ENCODE measurements around the gene CST6.

The CST6 gene

GRCh38 chr11:65988791-65989592 lies 22.8 kb upstream of the CST6 start:
- TF ChIP-seq CTCF (IDR thresholded peaks at IDR 0.05; ENCODE audit: low read depth, low read length): peak; percentile 91
- DNase-seq (ENCODE audit: extremely low read depth, low read depth): peak; percentile 88

- no peak for DNase-seq (ENCODE audit: extremely low read depth, low read depth)
- TF ChIP-seq CTCF (IDR thresholded peaks at IDR 0.05; ENCODE audit: low read depth, low read length): no peak
These were observed 19.8 kb upstream of the CST6 start for GRCh38 chr11:65992056-65992455.

- DNase-seq (ENCODE audit: extremely low read depth, low read depth): no peak
- no peak for TF ChIP-seq CTCF (IDR thresholded peaks at IDR 0.05; ENCODE audit: low read depth, low read length)
These were observed 14.5 kb upstream of the CST6 start for GRCh38 chr11:65997286-65997685.

GRCh38 chr11:66001942-66002647 lies 9.7 kb upstream of the CST6 start, which contains the start of the genes BANF1 and EIF1AD:
Gene BANF1 (plus strand): TSS chr11:66002503. CDS start chr11:66003251, 748 bp downstream.
Gene EIF1AD (minus strand): TSS chr11:66002157. CDS start chr11:66000389, 1,768 bp downstream.
- peak; percentile 93 for DNase-seq (ENCODE audit: extremely low read depth, low read depth)
- TF ChIP-seq CTCF (IDR thresholded peaks at IDR 0.05; ENCODE audit: low read depth, low read length): no peak

GRCh38 chr11:66002648-66003225 lies 9.1 kb upstream of the CST6 start:
- TF ChIP-seq CTCF (IDR thresholded peaks at IDR 0.05; ENCODE audit: low read depth, low read length): peak; percentile 27
- no peak for DNase-seq (ENCODE audit: extremely low read depth, low read depth)

- TF ChIP-seq CTCF (IDR thresholded peaks at IDR 0.05; ENCODE audit: low read depth, low read length): no peak
- no peak for DNase-seq (ENCODE audit: extremely low read depth, low read depth)
These were observed 8.5 kb upstream of the CST6 start for GRCh38 chr11:66003291-66003690.

GRCh38 chr11:66004186-66004585 lies 7.6 kb upstream of the CST6 start:
- no peak for TF ChIP-seq CTCF (IDR thresholded peaks at IDR 0.05; ENCODE audit: low read depth, low read length)
- DNase-seq (ENCODE audit: extremely low read depth, low read depth): no peak
